Measurements from ENCODE around the gene IL32.

IL32 gene

GRCh38 chr16:3088925-3089716 is 23.7 kb downstream of the IL32 start:
- in situ Hi-C loops (cut with MboI; ENCODE audit: low sequenced_read_pairs) = no loop called here

DNA sequence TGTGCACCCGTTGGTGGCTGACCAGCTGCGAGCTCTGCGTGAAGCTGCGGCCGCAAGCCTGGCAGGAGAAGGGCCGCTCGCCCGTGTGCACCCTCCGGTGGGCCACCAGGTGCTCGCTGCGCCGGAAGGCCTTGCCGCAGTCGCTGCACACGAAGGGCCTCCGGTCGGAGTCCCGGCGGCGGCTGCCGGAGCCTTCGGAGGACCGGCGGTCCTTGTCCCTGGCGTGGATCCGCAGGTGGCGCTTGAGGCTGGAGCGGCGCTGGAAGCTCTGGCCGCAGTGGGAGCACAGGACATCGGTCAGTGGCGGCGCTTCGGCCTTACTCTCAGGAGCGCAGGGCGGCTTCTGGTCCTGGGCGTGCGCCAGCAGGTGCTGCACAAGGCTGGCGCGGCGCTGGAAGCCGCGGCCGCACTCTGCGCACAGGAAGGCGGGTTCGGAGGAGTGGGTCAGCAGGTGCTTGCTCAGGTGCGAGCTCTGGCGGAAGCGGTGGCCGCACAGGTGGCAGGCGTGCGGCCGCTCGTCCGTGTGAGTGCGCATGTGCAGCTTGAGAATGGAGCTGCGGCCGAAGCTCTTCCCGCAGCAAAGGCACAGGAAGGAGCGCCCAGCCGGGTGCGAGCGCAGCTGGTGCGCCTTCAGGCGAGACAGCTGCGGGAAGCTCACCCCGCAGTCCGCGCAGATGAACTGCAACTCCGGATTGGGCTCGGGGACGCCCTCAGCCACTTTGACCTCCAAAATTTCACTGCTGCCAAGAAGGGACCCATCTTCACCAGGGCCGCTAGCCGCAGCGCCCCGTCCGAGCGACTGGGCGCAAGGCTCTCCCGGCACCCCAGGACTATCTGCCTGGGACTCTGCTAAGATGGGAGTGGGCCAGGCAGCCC is 24.5 kb downstream of the IL32 start:
- in situ Hi-C loops (cut with MboI; ENCODE audit: low sequenced_read_pairs) = no loop called here

GRCh38 chr16:3091551-3091950 is 26.1 kb downstream of the IL32 start:
- in situ Hi-C loops (cut with MboI; ENCODE audit: low sequenced_read_pairs) = no loop called here

- in situ Hi-C loops (cut with MboI; ENCODE audit: low sequenced_read_pairs) = no loop called here
These were observed 27.1 kb downstream of the IL32 start for GRCh38 chr16:3092501-3092941.

GRCh38 chr16:3094289-3095027 is 29.0 kb downstream of the IL32 start:
- in situ Hi-C loops (cut with MboI; ENCODE audit: low sequenced_read_pairs) = no loop called here

DNA sequence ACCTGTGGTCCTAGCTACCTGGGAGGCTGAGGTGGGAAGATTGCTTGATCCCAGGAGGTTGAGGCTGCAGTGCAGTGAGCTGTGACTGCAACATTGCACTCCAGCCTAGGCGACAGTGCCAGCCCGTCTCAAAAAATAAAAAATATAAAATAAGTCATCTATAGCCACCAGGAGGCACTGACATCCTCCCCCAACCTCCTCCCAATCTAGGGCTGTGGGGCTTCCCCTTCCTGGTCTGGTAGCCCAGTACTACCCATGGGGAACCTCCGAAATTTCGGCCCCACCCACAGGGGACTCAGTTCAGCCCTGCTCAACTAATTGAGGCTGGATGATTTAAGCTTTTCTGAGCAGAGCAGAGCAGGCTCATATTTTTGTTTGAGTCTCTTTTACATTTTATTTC is 30.4 kb downstream of the IL32 start:
- in situ Hi-C loops (cut with MboI; ENCODE audit: low sequenced_read_pairs) = no loop called here

DNA sequence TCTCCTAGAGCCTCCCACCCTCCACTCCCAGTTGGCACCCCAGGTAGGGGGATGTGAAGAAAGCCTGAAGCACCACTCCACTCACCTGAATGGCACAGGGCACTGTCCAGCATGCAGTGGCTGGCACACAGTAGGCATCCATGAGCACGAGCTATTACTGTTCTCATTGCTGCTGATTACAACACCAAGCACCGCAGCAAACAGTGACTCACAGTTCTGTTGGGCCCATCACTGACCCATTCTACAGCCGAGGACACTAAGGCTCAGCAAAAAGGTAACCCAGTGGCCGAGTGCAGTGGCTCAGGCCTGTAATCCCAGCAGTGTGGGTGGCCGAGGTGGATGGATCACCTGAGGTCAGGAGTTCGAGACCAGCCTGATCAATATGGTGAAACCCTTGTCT is 30.9 kb downstream of the IL32 start:
- in situ Hi-C loops (cut with MboI; ENCODE audit: low sequenced_read_pairs) = no loop called here

GRCh38 chr16:3097266-3097665 is 31.8 kb downstream of the IL32 start:
- in situ Hi-C loops (cut with MboI; ENCODE audit: low sequenced_read_pairs) = no loop called here

DNA sequence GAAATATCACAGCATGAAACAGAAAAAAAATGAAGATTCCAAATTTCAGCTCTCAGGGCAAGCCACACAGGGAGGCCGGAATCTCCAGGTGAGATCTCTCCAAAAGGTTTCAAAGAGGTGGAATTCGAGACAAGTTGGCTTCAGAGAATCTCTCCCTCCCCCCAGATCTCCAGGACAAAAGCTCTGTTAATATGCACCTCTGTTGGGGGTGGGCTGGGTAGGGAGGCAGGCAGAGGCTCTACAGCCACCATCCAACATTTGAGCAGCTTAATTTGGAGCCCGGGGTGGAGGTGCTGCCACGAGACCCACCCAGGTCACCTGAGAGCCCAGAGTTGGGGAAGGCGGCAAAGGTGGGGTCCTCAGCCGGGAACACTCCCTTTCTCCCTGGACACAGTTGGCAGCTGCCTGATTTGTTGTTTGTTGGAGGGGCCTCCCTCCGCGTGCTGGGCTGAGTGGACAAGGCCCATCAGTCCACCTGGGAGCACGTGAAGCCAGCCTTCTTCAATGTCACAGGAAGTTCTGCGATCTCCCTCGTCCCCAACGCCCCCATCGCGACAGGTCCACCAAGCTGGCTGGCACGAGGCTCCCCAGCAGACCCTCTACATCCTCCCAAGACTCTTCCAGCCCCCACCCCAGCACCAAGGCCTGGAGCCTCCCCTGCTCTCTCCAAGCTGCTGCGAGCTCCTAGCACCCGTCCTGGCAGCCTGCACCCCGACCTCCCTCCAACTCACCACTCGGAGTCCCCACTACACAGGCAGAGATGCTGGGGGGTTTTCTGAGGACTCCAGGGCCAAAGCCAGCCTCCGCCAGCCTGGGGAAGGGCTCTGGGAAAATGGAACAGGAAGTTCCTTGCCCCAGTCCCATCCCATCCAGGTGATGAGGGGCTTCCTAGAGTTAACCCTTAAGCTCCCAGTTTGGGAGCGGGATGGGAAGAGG is 33.3 kb downstream of the IL32 start, which contains the start of gene ZSCAN10:
TSS of gene ZSCAN10 (minus strand) at position 836 of the 936 bp plus-strand sequence. CDS start 6,357 bp downstream, outside the sequence.
- in situ Hi-C loops (cut with MboI; ENCODE audit: low sequenced_read_pairs) = no loop called here

DNA sequence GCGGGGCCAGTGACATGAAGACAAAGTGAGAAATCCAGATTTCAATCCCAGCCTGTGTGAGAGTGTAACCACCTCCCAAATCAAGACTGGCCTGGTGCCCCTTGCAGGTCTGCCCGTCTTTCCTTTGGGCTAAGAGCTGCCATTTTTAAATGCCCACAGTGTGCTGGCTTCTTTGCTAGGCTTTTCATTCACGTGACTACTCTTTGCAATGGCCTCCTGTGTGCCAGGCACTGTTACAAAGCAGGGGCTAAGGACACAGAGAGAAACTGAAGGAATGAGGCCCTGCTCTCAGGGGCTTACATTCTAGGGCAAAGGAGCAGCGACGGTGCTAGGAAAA is 33.9 kb downstream of the IL32 start:
- in situ Hi-C loops (cut with MboI; ENCODE audit: low sequenced_read_pairs) = no loop called here

- in situ Hi-C loops (cut with MboI; ENCODE audit: low sequenced_read_pairs) = no loop called here
These were observed 34.5 kb downstream of the IL32 start for GRCh38 chr16:3099732-3100499.

- in situ Hi-C loops (cut with MboI; ENCODE audit: low sequenced_read_pairs) = no loop called here
These were observed 35.8 kb downstream of the IL32 start for GRCh38 chr16:3101018-3101840.

DNA sequence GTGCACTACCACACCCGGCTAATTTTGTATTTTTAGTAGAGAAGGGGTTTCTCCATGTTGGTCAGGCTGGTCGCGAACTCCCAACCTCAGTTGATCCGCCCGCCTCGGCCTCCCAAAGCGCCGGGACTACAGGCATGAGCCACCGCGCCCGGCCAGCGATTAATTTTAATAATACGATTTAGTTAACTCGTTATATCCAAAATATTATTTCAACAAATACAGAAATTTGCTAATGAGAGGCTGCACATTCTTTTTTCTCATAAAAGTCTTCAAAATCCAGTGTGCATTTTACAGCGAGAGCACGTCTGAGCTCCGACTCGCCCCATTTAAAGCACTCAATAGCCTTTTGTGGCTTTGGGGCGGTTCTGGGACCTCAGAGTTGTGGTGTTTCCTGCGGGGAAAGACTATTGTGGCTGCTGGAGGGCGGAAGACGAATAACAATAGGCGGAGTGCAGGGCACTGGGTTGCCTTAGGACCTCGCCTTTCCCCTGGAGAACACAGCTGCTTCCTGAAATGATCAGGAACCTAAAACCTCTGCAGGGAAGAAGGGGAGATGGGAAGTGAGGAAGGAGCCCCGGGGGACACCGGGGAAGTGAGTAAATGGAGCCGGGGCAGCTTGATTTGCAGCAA is 36.5 kb downstream of the IL32 start:
- in situ Hi-C loops (cut with MboI; ENCODE audit: low sequenced_read_pairs) = no loop called here

- in situ Hi-C loops (cut with MboI; ENCODE audit: low sequenced_read_pairs) = no loop called here
These were observed 40.9 kb downstream of the IL32 start for GRCh38 chr16:3106205-3106928.

DNA sequence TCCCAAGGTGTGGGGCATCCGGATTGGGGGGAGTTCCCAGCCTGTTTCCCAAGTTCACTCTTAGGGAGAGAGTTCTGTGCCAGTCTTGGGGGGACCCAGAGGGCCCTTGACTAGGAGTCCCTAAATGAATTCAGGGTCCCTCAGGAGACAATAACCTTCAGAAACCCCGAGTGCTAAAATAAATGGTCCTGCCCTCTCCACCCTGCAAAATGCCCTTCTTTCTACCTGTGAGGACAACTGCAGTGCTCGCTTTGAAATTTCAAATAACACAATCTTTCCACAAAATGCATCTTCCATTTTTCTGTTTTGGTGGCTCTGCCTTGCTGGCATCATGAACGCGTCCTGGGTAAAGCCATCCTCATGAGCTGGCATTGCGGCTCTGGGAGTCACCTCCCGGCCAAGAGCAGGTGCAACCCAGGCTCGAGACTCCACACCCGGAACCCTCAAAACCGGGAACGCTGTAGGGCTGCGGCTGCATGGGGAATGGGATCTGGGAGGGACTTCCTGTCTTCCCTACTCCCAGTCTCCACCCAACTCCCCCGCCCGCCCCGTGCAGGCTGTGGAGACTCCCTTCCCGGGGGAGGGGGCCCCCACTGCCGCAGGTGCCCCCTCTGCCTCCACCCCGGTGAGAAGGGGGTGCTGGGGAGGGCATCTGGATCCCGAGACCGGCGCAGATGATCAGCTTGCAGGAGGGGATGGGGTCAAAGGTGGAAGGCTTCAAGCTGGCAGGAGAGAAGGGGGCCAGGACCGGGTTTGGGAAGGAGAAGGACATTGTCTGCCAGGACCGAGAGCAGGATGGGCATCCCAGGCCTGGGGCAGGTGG is 46.8 kb downstream of the IL32 start, which contains the start of gene ZNF205:
TSS of gene ZNF205 (plus strand) at position 529 of the 823 bp plus-strand sequence. CDS start 845 bp downstream, outside the sequence.
- in situ Hi-C loops (cut with MboI; ENCODE audit: low sequenced_read_pairs) = no loop called here

- in situ Hi-C loops (cut with MboI; ENCODE audit: low sequenced_read_pairs) = no loop called here
These were observed 47.6 kb downstream of the IL32 start for GRCh38 chr16:3112881-3113574.
